Hematopoietic multipotent progenitor cell treated with erythropoietin and hydrocortisone succinate and interleukin-3 and kit ligand, for 4 days (in vitro differentiated cells): ENCODE data around the gene FYCO1.
"Not testable (repeated sequence)": the region's sequence is repeated elsewhere in the genome, so short reads cannot be mapped to it uniquely, and the experiment has no call there.

ENCODE experiments used
- DNase-seq: peaks from one replicate; pipeline ENCODE4 v3.0.0-alpha.2; 2015

FYCO1 gene

GRCh38 chr3:46008058-46008457 lies 12.4 kb upstream of the FYCO1 start:
- DNase-seq: no peak

GRCh38 chr3:46007280-46007679 lies 11.7 kb upstream of the FYCO1 start:
- DNase-seq: no peak

GRCh38 chr3:46006238-46007032 lies 10.8 kb upstream of the FYCO1 start:
- no peak for DNase-seq

- not testable (repeated sequence) for DNase-seq
These were observed 8.1 kb upstream of the FYCO1 start for GRCh38 chr3:46003706-46004105.

GRCh38 chr3:46001178-46001577 lies 5.6 kb upstream of the FYCO1 start:
- no peak for DNase-seq

GRCh38 chr3:45997942-45998341 lies 2.3 kb upstream of the FYCO1 start:
- DNase-seq: no peak

GRCh38 chr3:45997499-45997898 lies 1.9 kb upstream of the FYCO1 start:
- not testable (repeated sequence) for DNase-seq

- DNase-seq: peak; percentile 72
These were observed 997 bp downstream of the FYCO1 start for GRCh38 chr3:45994419-45995235.

- DNase-seq: no peak
These were observed 2.1 kb downstream of the FYCO1 start for GRCh38 chr3:45993421-45994027.

GRCh38 chr3:45992821-45993221 lies 2.8 kb downstream of the FYCO1 start:
- peak; percentile 19 for DNase-seq

- no peak for DNase-seq
These were observed 3.4 kb downstream of the FYCO1 start for GRCh38 chr3:45992133-45992729.

- DNase-seq: no peak
These were observed 4.3 kb downstream of the FYCO1 start for GRCh38 chr3:45991341-45991740.

- DNase-seq: peak; percentile 63
These were observed 5.4 kb downstream of the FYCO1 start for GRCh38 chr3:45990181-45990580.

- no peak for DNase-seq
These were observed 6.8 kb downstream of the FYCO1 start for GRCh38 chr3:45988804-45989203.

- peak; percentile 35 for DNase-seq
These were observed 7.3 kb downstream of the FYCO1 start for GRCh38 chr3:45988362-45988761.

- DNase-seq: no peak
These were observed 8.0 kb downstream of the FYCO1 start for GRCh38 chr3:45987368-45988291.

GRCh38 chr3:45986303-45986982 lies 9.2 kb downstream of the FYCO1 start:
- DNase-seq: no peak

GRCh38 chr3:45985532-45986302 lies 9.9 kb downstream of the FYCO1 start:
- DNase-seq: no peak

- DNase-seq: no peak
These were observed 11.0 kb downstream of the FYCO1 start for GRCh38 chr3:45984331-45985312.
